ENCODE data around the gene CDKN2D. TPM values are rescaled to one million over a fixed set of nuclear protein-coding genes. Genes with fewer than 3 reads are reported as not detected.

Gene CDKN2D
- total RNA-seq, 1 donor from 2014 or later, result 6.5 TPM

- Mint-ChIP-seq H3K36me3 (no peaks in the 10 kb centered on the region), H3K27ac (no peak overlapping the region), H3K27me3 (peaks cover 61% of the 10 kb centered on the region), H3K9me3 (no peaks in the 10 kb centered on the region), H3K4me3 (peak overlapping the region; percentile 75), H3K4me1 (ENCODE audit: unreplicated experiment) (peaks cover 20% of the 10 kb centered on the region)
- TF ChIP-seq CTCF (conservative IDR thresholded peaks at IDR 0.05), result no peak
- no peak for DNase-seq (ENCODE audit: extremely low spot score, unreplicated experiment)
Observed at GRCh38 chr19:10519421-10519820, 49.4 kb downstream of the CDKN2D start.

- peak overlapping the region; percentile 84 for H3K4me3 Mint-ChIP-seq
Observed at GRCh38 chr19:10518444-10519361, 50.1 kb downstream of the CDKN2D start.

GRCh38 chr19:10517760-10518443 lies 50.9 kb downstream of the CDKN2D start:
- no peaks in the 10 kb centered on the region for H3K36me3 Mint-ChIP-seq
- no peaks in the 10 kb centered on the region for H3K9me3 Mint-ChIP-seq
- TF ChIP-seq CTCF (conservative IDR thresholded peaks at IDR 0.05), result no peak
- H3K27me3 Mint-ChIP-seq, result peaks cover 61% of the 10 kb centered on the region
- peak overlapping the region; percentile 84 for H3K4me3 Mint-ChIP-seq
- no peak overlapping the region for H3K27ac Mint-ChIP-seq
- no peak for DNase-seq (ENCODE audit: extremely low spot score, unreplicated experiment)
- H3K4me1 Mint-ChIP-seq (ENCODE audit: unreplicated experiment), result peaks cover 20% of the 10 kb centered on the region

More at GRCh38 chr19:10518444-10519361, 50.1 kb downstream of the CDKN2D start:
- Mint-ChIP-seq H3K9me3 (no peaks in the 10 kb centered on the region), H3K36me3 (no peaks in the 10 kb centered on the region), H3K27me3 (peaks cover 57% of the 10 kb centered on the region), H3K4me1 (ENCODE audit: unreplicated experiment) (peaks cover 20% of the 10 kb centered on the region), H3K27ac (no peak overlapping the region)
- TF ChIP-seq CTCF (conservative IDR thresholded peaks at IDR 0.05), result no peak
- no peak for DNase-seq (ENCODE audit: extremely low spot score, unreplicated experiment)

GRCh38 chr19:10517361-10517759 lies 51.4 kb downstream of the CDKN2D start, which contains the start of gene S1PR5:
Gene S1PR5, minus strand, starts transcription at chr19:10517447. Its CDS starts 2,436 bp downstream, at chr19:10515011.
- Mint-ChIP-seq H3K4me3 (peak within 1 kb of the TSS; percentile 84), H3K27ac (no peak within 1 kb of the TSS), H3K27me3 (peaks cover 61% of the 10 kb centered on the region), H3K4me1 (ENCODE audit: unreplicated experiment) (peaks cover 20% of the 10 kb centered on the region), H3K36me3 (no peaks in the 10 kb centered on the region), H3K9me3 (no peaks in the 10 kb centered on the region)
- DNase-seq (ENCODE audit: extremely low spot score, unreplicated experiment), result no peak
- no peak for TF ChIP-seq CTCF (conservative IDR thresholded peaks at IDR 0.05)

GRCh38 chr19:10516671-10517286 lies 52.0 kb downstream of the CDKN2D start:
- Mint-ChIP-seq H3K4me3 (peak overlapping the region; percentile 84), H3K4me1 (ENCODE audit: unreplicated experiment) (peaks cover 20% of the 10 kb centered on the region), H3K27ac (no peak overlapping the region), H3K36me3 (no peaks in the 10 kb centered on the region), H3K27me3 (peaks cover 58% of the 10 kb centered on the region), H3K9me3 (no peaks in the 10 kb centered on the region)
- DNase-seq (ENCODE audit: extremely low spot score, unreplicated experiment), result no peak
- TF ChIP-seq CTCF (conservative IDR thresholded peaks at IDR 0.05), result no peak

Small RNA genes lying within 50 kb of the gene (microRNA-seq; reads per million reads assigned to microRNA genes)
- gene MIR1238, result not detected

Other genes with a start within 250 kb of the CDKN2D start
- gene RAVER1, start 235.4 kb downstream of the CDKN2D start, total RNA-seq (ENCODE audit: low replicate concordance), result 42.5 and 48.4 TPM in 2 replicates
- 5.8 and 8.2 TPM in 2 replicates for gene ICAM3, start 229.4 kb downstream of the CDKN2D start, total RNA-seq (ENCODE audit: low replicate concordance)
- gene TYK2, start 188.4 kb downstream of the CDKN2D start, total RNA-seq (ENCODE audit: low replicate concordance), result 96.6 and 131 TPM in 2 replicates
- gene CDC37, start 165.4 kb downstream of the CDKN2D start, total RNA-seq (ENCODE audit: low replicate concordance), result 125 and 126 TPM in 2 replicates
- gene PDE4A, start 148.4 kb downstream of the CDKN2D start, total RNA-seq (ENCODE audit: low replicate concordance), result 0.90 and 1.6 TPM in 2 replicates
- 49.7 and 71.2 TPM in 2 replicates for gene KEAP1, start 65.6 kb downstream of the CDKN2D start, total RNA-seq (ENCODE audit: low replicate concordance)
- 0.21 and 1.1 TPM in 2 replicates for gene S1PR5, start 51.5 kb downstream of the CDKN2D start, total RNA-seq (ENCODE audit: low replicate concordance)
- gene ATG4D, start 25.1 kb downstream of the CDKN2D start, total RNA-seq (ENCODE audit: low replicate concordance), result 35.8 and 44.6 TPM in 2 replicates
- gene KRI1, start 3.0 kb downstream of the CDKN2D start, total RNA-seq (ENCODE audit: low replicate concordance), result 19.0 and 34.4 TPM in 2 replicates
- gene AP1M2, start 18.3 kb upstream of the CDKN2D start, total RNA-seq (ENCODE audit: low replicate concordance), result 45.2 and 104 TPM in 2 replicates
- 148 and 227 TPM in 2 replicates for gene SLC44A2, start 56.6 kb upstream of the CDKN2D start, total RNA-seq (ENCODE audit: low replicate concordance)
- gene ILF3, start 85.4 kb upstream of the CDKN2D start, total RNA-seq (ENCODE audit: low replicate concordance), result 297 and 524 TPM in 2 replicates
- gene QTRT1, start 132.5 kb upstream of the CDKN2D start, total RNA-seq (ENCODE audit: low replicate concordance), result 39.2 and 67.7 TPM in 2 replicates
- 119 and 123 TPM in 2 replicates for gene DNM2, start 149.1 kb upstream of the CDKN2D start, total RNA-seq (ENCODE audit: low replicate concordance)

All from type B pancreatic cell (in vitro differentiated cells).